Measurements from ENCODE around the gene SYTL2.
"Not testable (repeated sequence)": the region's sequence is repeated elsewhere in the genome, so short reads cannot be mapped to it uniquely, and the experiment has no call there.

Gene SYTL2

DNA sequence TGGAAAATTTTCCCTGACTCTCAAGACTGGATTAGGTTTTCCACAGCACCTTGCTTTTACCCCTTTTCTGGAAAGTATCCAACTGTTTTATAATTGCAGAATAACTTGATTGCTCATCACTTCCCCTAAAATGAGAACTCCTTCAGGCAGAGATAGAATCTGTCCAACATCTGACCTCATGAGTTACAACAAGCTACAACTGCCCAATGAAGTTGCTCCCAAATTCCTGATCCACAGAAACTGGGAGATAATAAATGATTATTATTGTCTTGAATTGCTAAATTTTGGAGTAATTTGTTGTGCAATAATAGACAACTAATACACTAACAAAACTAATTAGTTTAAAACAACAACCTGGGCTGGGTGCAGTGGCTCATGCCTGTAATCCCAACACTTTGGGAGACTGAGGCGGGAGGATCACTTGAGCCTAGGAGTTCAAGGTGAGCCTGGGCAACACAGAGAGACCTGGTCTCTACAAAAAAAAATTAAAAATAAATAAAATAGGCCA is 34.2 kb upstream of the SYTL2 start:
- no peak overlapping the region for H3K4me3 ChIP-seq (ENCODE audit: low read length, poor library complexity, severe bottlenecking)
- H3K9ac ChIP-seq (ENCODE audit: low read depth, low read length, poor library complexity, severe bottlenecking), result no peak overlapping the region
- no peaks in the 10 kb centered on the region for H3K9me2 ChIP-seq (replicated peaks; ENCODE audit: low read depth, low read length)
- TF ChIP-seq, protein P1, sequence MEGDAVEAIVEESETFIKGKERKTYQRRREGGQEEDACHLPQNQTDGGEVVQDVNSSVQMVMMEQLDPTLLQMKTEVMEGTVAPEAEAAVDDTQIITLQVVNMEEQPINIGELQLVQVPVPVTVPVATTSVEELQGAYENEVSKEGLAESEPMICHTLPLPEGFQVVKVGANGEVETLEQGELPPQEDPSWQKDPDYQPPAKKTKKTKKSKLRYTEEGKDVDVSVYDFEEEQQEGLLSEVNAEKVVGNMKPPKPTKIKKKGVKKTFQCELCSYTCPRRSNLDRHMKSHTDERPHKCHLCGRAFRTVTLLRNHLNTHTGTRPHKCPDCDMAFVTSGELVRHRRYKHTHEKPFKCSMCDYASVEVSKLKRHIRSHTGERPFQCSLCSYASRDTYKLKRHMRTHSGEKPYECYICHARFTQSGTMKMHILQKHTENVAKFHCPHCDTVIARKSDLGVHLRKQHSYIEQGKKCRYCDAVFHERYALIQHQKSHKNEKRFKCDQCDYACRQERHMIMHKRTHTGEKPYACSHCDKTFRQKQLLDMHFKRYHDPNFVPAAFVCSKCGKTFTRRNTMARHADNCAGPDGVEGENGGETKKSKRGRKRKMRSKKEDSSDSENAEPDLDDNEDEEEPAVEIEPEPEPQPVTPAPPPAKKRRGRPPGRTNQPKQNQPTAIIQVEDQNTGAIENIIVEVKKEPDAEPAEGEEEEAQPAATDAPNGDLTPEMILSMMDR (conservative IDR thresholded peaks at IDR 0.05; ENCODE audit: low read length), result no peak
- TF ChIP-seq EZH2phosphoT487 (IDR thresholded peaks at IDR 0.05; ENCODE audit: borderline replicate concordance), result no peak
- no peak overlapping the region for H2AFZ ChIP-seq (ENCODE audit: low read length)
- no peaks in the 10 kb centered on the region for H3K27me3 ChIP-seq (ENCODE audit: insufficient read depth, low read length, poor library complexity, severe bottlenecking)
- no peaks in the 10 kb centered on the region for H4K20me1 ChIP-seq (ENCODE audit: insufficient read depth, low read length, poor library complexity, severe bottlenecking)
- H3K9me3 ChIP-seq (ENCODE audit: insufficient read depth, low read depth, low read length), result no peaks in the 10 kb centered on the region
- H3K4me1 ChIP-seq (ENCODE audit: insufficient read depth, low read length, poor library complexity, severe bottlenecking), result no peaks in the 10 kb centered on the region
- H3K4me2 ChIP-seq (ENCODE audit: low read depth, low read length, poor library complexity, severe bottlenecking), result no peak overlapping the region
- H3F3A ChIP-seq (ENCODE audit: low read depth), result no peaks in the 10 kb centered on the region
- no peaks in the 10 kb centered on the region for H3K36me3 ChIP-seq (ENCODE audit: insufficient read depth, low read length)
- no peaks in the 10 kb centered on the region for H3K79me2 ChIP-seq (ENCODE audit: insufficient read depth, low read length)

DNA sequence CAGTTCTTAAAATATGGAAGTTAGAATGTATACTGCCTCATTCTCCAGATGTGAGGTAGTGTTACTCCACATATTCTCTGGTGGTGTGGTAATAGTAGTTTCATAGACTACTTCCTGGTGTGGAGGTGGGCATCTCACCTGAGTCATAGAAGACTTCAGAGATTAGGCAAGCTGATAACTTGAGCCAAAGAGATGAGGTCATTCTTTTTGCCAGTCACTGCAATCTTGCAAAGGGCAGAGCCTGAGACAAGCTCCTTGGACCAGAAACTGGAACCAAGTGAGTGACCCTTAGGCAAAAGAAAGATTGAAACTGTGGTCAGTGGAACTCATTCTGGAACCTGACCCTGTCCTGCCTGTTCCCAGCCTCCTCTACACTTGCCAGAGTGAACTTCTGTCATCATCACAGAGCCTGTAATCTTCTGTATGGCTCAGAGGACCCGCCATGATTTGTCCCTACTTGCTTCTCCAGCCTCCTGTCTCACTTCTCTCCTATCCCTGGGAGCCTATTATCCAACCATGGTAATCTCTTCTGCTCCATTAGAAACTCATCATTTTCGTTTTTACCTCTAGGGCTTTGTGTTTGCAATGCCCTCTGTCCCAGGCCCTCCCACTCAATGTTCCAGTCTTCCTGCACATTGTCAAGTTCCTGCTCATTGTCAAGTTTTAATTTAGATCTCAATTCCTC is 33.6 kb upstream of the SYTL2 start:
- Histone ChIP-seq H3K9me3 (ENCODE audit: insufficient read depth, low read depth, low read length) (no peaks in the 10 kb centered on the region), H3F3A (ENCODE audit: low read depth) (no peaks in the 10 kb centered on the region), H3K9ac (ENCODE audit: low read depth, low read length, poor library complexity, severe bottlenecking) (no peak overlapping the region), H3K9me2 (replicated peaks; ENCODE audit: low read depth, low read length) (no peaks in the 10 kb centered on the region), H3K4me3 (ENCODE audit: low read length, poor library complexity, severe bottlenecking) (no peak overlapping the region), H2AFZ (ENCODE audit: low read length) (no peak overlapping the region), H4K20me1 (ENCODE audit: insufficient read depth, low read length, poor library complexity, severe bottlenecking) (no peaks in the 10 kb centered on the region), H3K27me3 (ENCODE audit: insufficient read depth, low read length, poor library complexity, severe bottlenecking) (no peaks in the 10 kb centered on the region), H3K79me2 (ENCODE audit: insufficient read depth, low read length) (no peaks in the 10 kb centered on the region), H3K4me1 (ENCODE audit: insufficient read depth, low read length, poor library complexity, severe bottlenecking) (no peaks in the 10 kb centered on the region), H3K36me3 (ENCODE audit: insufficient read depth, low read length) (no peaks in the 10 kb centered on the region), H3K4me2 (ENCODE audit: low read depth, low read length, poor library complexity, severe bottlenecking) (no peak overlapping the region)
- TF ChIP-seq, protein P1 (conservative IDR thresholded peaks at IDR 0.05; ENCODE audit: low read length), result no peak
- TF ChIP-seq EZH2phosphoT487 (IDR thresholded peaks at IDR 0.05; ENCODE audit: borderline replicate concordance), result no peak

DNA sequence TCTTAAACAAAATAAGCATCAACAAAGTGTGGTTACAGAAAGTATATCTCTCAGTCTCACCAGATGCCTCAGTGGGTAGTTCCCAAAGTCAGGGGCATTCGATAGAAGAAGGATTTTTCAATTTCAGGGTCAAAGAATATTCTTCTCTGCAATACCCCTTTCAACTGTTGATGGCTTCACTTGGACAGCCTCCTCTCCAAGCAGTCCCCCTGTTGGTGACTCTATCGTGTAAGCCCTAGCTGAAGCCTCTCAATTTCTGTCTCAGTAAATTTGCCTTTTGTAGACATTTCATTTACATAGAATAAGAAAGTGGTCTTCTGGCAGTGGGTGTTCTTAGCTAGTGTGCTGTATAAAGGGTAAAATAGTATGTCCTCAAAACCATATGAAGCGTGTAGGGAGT is 33.0 kb upstream of the SYTL2 start:
- H4K20me1 ChIP-seq (ENCODE audit: insufficient read depth, low read length, poor library complexity, severe bottlenecking), result no peaks in the 10 kb centered on the region
- no peak overlapping the region for H3K4me3 ChIP-seq (ENCODE audit: low read length, poor library complexity, severe bottlenecking)
- TF ChIP-seq EZH2phosphoT487 (IDR thresholded peaks at IDR 0.05; ENCODE audit: borderline replicate concordance), result no peak
- TF ChIP-seq, protein P1 (conservative IDR thresholded peaks at IDR 0.05; ENCODE audit: low read length), result no peak
- no peaks in the 10 kb centered on the region for H3K4me1 ChIP-seq (ENCODE audit: insufficient read depth, low read length, poor library complexity, severe bottlenecking)
- H3K9ac ChIP-seq (ENCODE audit: low read depth, low read length, poor library complexity, severe bottlenecking), result no peak overlapping the region
- no peaks in the 10 kb centered on the region for H3K9me3 ChIP-seq (ENCODE audit: insufficient read depth, low read depth, low read length)
- no peak overlapping the region for H3K4me2 ChIP-seq (ENCODE audit: low read depth, low read length, poor library complexity, severe bottlenecking)
- no peaks in the 10 kb centered on the region for H3K36me3 ChIP-seq (ENCODE audit: insufficient read depth, low read length)
- H3K79me2 ChIP-seq (ENCODE audit: insufficient read depth, low read length), result no peaks in the 10 kb centered on the region
- H3F3A ChIP-seq (ENCODE audit: low read depth), result no peaks in the 10 kb centered on the region
- no peaks in the 10 kb centered on the region for H3K9me2 ChIP-seq (replicated peaks; ENCODE audit: low read depth, low read length)
- no peak overlapping the region for H2AFZ ChIP-seq (ENCODE audit: low read length)
- H3K27me3 ChIP-seq (ENCODE audit: insufficient read depth, low read length, poor library complexity, severe bottlenecking), result no peaks in the 10 kb centered on the region

DNA sequence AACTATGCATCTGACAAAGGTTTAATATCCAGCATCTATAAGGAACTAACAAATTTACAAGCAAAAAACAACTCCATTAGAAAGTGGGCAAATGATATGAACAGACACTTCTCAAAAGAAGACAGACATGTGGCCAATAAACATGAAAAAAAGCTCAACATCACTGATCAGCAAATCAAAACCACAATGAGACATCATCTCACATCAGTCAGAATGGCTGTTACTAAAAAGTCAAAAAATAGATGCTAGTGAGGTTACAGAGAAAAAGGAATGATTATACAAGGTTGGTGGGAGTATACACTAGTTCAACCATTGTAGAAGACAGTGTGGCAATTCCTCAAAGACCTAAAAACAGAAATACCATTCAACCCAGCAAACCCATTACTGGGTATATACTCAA is 30.0 kb upstream of the SYTL2 start:
- not testable (repeated sequence) for H3K9ac ChIP-seq (ENCODE audit: low read depth, low read length, poor library complexity, severe bottlenecking); H3F3A ChIP-seq (ENCODE audit: low read depth); H3K36me3 ChIP-seq (ENCODE audit: insufficient read depth, low read length); H3K9me3 ChIP-seq (ENCODE audit: insufficient read depth, low read depth, low read length); H3K4me2 ChIP-seq (ENCODE audit: low read depth, low read length, poor library complexity, severe bottlenecking); H3K4me1 ChIP-seq (ENCODE audit: insufficient read depth, low read length, poor library complexity, severe bottlenecking); H2AFZ ChIP-seq (ENCODE audit: low read length); H3K79me2 ChIP-seq (ENCODE audit: insufficient read depth, low read length); H3K4me3 ChIP-seq (ENCODE audit: low read length, poor library complexity, severe bottlenecking); H3K9me2 ChIP-seq (replicated peaks; ENCODE audit: low read depth, low read length); H3K27me3 ChIP-seq (ENCODE audit: insufficient read depth, low read length, poor library complexity, severe bottlenecking); H4K20me1 ChIP-seq (ENCODE audit: insufficient read depth, low read length, poor library complexity, severe bottlenecking)
